Peyer's patch (tissue), 4 donors: ENCODE results near the gene LCE5A.

Experiments used
- CTCF ChIP-seq, 6 experiments: fragments of 450-650 bp in 4 of 6; fragments of 200-600 bp in 2 of 6; sonication (generic) in 1 of 6; IDR thresholded peaks; one replicate each; pipeline ENCODE4 v1.5.1; 2017 to 2019; ENCODE audit warnings: antibody characterized with exemption in 6 of 6, mild to moderate bottlenecking in 3 of 6, moderate library complexity in 1 of 6
- POLR2A ChIP-seq, 2 donors: fragments of 450-650 bp; IDR thresholded peaks; one replicate each; pipeline ENCODE4 v1.5.1; 2017; ENCODE audit warnings: antibody characterized with exemption in 2 of 2, mild to moderate bottlenecking in 2 of 2, moderate library complexity in 2 of 2

- no peak for TF ChIP-seq CTCF (IDR thresholded peaks at IDR 0.05)
- no peak for TF ChIP-seq POLR2A (IDR thresholded peaks at IDR 0.05)
These were observed 5.5 kb upstream of the LCE5A start for GRCh38 chr1:152505083-152505482.
